Ishikawa (cell line): ENCODE measurements around the gene EIF4E3.

Source experiments
- CEBPB ChIP-seq: IDR thresholded peaks from 2 replicates; pipeline ENCODE4 v1.6.1; 2012
- CREB1 ChIP-seq: IDR thresholded peaks from 2 replicates; pipeline ENCODE4 v1.6.1; 2012; ENCODE audit warnings: low read depth
- EGR1 ChIP-seq: IDR thresholded peaks from 2 replicates; pipeline ENCODE4 v1.6.1; 2012
- EP300 ChIP-seq: IDR thresholded peaks from 2 replicates; pipeline ENCODE4 v1.6.1; 2012; ENCODE audit warnings: borderline replicate concordance
- FOXM1 ChIP-seq: IDR thresholded peaks from 2 replicates; pipeline ENCODE4 v1.6.1; 2012; ENCODE audit warnings: low read depth, borderline replicate concordance
- NFIC ChIP-seq: IDR thresholded peaks from 2 replicates; pipeline ENCODE4 v1.6.1; 2012
- RAD21 ChIP-seq: IDR thresholded peaks from 2 replicates; pipeline ENCODE4 v1.6.1; 2012; ENCODE audit warnings: low read depth
- TAF1 ChIP-seq: IDR thresholded peaks from 2 replicates; pipeline ENCODE4 v1.6.1; 2012; ENCODE audit warnings: low read depth, mild to moderate bottlenecking
- TCF12 ChIP-seq: IDR thresholded peaks from 2 replicates; pipeline ENCODE4 v1.6.1; 2012; ENCODE audit warnings: low read depth
- TEAD4 ChIP-seq: IDR thresholded peaks from 2 replicates; pipeline ENCODE4 v1.6.1; 2012
- ZBTB7A ChIP-seq: IDR thresholded peaks from 2 replicates; pipeline ENCODE4 v1.6.1; 2012; ENCODE audit warnings: low read depth
- TF ChIP-seq, protein P1 (sequence below): IDR thresholded peaks from 2 replicates; pipeline ENCODE4 v1.6.1; 2012; ENCODE audit warnings: low read depth, mild to moderate bottlenecking
- TF ChIP-seq, protein P2 (sequence below): IDR thresholded peaks from 2 replicates; pipeline ENCODE4 v1.6.1; 2012

GRCh38 chr3:71655061-71655460 lies 70.1 kb downstream of the EIF4E3 start:
- no peak for TF ChIP-seq NFIC
- TF ChIP-seq, protein P1, sequence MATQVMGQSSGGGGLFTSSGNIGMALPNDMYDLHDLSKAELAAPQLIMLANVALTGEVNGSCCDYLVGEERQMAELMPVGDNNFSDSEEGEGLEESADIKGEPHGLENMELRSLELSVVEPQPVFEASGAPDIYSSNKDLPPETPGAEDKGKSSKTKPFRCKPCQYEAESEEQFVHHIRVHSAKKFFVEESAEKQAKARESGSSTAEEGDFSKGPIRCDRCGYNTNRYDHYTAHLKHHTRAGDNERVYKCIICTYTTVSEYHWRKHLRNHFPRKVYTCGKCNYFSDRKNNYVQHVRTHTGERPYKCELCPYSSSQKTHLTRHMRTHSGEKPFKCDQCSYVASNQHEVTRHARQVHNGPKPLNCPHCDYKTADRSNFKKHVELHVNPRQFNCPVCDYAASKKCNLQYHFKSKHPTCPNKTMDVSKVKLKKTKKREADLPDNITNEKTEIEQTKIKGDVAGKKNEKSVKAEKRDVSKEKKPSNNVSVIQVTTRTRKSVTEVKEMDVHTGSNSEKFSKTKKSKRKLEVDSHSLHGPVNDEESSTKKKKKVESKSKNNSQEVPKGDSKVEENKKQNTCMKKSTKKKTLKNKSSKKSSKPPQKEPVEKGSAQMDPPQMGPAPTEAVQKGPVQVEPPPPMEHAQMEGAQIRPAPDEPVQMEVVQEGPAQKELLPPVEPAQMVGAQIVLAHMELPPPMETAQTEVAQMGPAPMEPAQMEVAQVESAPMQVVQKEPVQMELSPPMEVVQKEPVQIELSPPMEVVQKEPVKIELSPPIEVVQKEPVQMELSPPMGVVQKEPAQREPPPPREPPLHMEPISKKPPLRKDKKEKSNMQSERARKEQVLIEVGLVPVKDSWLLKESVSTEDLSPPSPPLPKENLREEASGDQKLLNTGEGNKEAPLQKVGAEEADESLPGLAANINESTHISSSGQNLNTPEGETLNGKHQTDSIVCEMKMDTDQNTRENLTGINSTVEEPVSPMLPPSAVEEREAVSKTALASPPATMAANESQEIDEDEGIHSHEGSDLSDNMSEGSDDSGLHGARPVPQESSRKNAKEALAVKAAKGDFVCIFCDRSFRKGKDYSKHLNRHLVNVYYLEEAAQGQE, result no peak
- no peak for TF ChIP-seq FOXM1
- no peak for TF ChIP-seq EP300
- no peak for TF ChIP-seq CEBPB
- TF ChIP-seq TAF1, result no peak
- TF ChIP-seq, protein P2, sequence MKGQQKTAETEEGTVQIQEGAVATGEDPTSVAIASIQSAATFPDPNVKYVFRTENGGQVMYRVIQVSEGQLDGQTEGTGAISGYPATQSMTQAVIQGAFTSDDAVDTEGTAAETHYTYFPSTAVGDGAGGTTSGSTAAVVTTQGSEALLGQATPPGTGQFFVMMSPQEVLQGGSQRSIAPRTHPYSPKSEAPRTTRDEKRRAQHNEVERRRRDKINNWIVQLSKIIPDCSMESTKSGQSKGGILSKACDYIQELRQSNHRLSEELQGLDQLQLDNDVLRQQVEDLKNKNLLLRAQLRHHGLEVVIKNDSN, result no peak
- TF ChIP-seq RAD21, result no peak
- no peak for TF ChIP-seq TCF12
- no peak for TF ChIP-seq EGR1
- no peak for TF ChIP-seq CREB1
- no peak for TF ChIP-seq ZBTB7A
- no peak for TF ChIP-seq TEAD4
